Measurements from ENCODE around the gene PTPRE.

PTPRE gene

DNA sequence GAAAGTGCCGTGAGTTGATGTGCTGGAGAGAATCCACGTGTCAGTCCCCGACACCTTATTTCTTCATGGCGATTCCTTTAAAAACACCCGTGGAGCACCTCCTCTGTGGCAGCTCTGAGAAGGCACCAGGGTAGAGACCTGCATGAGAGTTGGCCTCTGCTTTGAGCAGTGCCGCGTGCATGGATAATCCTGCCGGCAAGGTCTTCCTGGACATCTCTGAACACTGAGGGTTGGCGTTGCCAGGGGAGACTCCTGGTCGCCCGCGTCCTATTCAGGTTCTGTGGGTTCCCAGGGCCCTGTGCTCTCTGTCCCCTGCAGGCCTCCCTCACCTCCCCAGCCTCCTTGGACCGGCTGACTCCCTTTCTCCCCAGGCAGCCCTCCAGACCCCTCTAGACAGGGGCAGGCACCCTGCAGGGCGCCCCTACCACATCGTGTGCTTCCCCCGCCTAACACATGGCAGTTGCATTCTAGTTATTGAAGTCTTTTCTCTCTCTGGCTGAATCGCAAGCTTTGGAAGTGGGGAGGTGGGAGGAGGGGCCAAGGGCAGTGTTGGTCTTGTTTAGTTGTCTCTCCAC is 123.7 kb downstream of the PTPRE start:
- no peak overlapping the region for H3K4me2 ChIP-seq (ENCODE audit: low read length)
- TF ChIP-seq, protein P1, sequence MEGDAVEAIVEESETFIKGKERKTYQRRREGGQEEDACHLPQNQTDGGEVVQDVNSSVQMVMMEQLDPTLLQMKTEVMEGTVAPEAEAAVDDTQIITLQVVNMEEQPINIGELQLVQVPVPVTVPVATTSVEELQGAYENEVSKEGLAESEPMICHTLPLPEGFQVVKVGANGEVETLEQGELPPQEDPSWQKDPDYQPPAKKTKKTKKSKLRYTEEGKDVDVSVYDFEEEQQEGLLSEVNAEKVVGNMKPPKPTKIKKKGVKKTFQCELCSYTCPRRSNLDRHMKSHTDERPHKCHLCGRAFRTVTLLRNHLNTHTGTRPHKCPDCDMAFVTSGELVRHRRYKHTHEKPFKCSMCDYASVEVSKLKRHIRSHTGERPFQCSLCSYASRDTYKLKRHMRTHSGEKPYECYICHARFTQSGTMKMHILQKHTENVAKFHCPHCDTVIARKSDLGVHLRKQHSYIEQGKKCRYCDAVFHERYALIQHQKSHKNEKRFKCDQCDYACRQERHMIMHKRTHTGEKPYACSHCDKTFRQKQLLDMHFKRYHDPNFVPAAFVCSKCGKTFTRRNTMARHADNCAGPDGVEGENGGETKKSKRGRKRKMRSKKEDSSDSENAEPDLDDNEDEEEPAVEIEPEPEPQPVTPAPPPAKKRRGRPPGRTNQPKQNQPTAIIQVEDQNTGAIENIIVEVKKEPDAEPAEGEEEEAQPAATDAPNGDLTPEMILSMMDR (IDR thresholded peaks at IDR 0.05; ENCODE audit: low read depth, low read length, poor library complexity, severe bottlenecking): no peak
- H3K79me2 ChIP-seq (ENCODE audit: control insufficient read depth, low read length): no peaks in the 10 kb centered on the region
- no peaks in the 10 kb centered on the region for H3K9me3 ChIP-seq (ENCODE audit: control insufficient read depth, insufficient read depth, low read length)
- no peaks in the 10 kb centered on the region for H4K20me1 ChIP-seq (ENCODE audit: control insufficient read depth, insufficient read depth, low read depth, low read length)
- no peaks in the 10 kb centered on the region for H3F3A ChIP-seq (ENCODE audit: control insufficient read depth, insufficient read depth)
- H3K4me3 ChIP-seq (ENCODE audit: low read length): no peak overlapping the region
- H3K36me3 ChIP-seq (ENCODE audit: control insufficient read depth, low read length): no peaks in the 10 kb centered on the region
- no peaks in the 10 kb centered on the region for H3K27me3 ChIP-seq (ENCODE audit: control insufficient read depth, low read length)
- H3K9me2 ChIP-seq (replicated peaks; ENCODE audit: control insufficient read depth, low read length): no peaks in the 10 kb centered on the region
- no peaks in the 10 kb centered on the region for H3K4me1 ChIP-seq (ENCODE audit: control insufficient read depth, low read length)
- no peak overlapping the region for H3K27ac ChIP-seq (ENCODE audit: low read depth, low read length)

DNA sequence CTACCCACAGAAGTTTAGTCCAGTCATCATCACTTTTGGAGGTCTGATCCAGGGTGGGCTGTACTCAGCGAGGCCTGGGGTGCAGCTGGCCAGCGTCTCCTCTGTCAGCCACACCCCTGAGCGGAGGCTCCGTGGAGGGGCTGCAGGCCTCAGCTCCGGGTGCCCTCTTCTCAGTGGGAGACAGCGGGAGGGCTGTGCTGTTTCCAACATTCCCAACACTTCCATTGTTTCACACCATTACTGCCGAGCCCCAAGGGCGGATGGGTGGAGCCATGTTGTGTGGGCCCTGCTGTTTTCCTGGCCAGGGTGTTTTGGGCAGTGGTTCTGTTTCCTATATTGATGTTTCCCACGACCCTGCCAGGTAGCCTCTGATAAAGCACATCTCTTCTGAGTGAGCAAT is 124.3 kb downstream of the PTPRE start:
- H3K27me3 ChIP-seq (ENCODE audit: control insufficient read depth, low read length): no peaks in the 10 kb centered on the region
- H3K4me2 ChIP-seq (ENCODE audit: low read length): no peak overlapping the region
- H3K4me1 ChIP-seq (ENCODE audit: control insufficient read depth, low read length): no peaks in the 10 kb centered on the region
- H3F3A ChIP-seq (ENCODE audit: control insufficient read depth, insufficient read depth): no peaks in the 10 kb centered on the region
- no peak overlapping the region for H3K4me3 ChIP-seq (ENCODE audit: low read length)
- no peak overlapping the region for H3K27ac ChIP-seq (ENCODE audit: low read depth, low read length)
- H3K9me2 ChIP-seq (replicated peaks; ENCODE audit: control insufficient read depth, low read length): no peaks in the 10 kb centered on the region
- no peaks in the 10 kb centered on the region for H3K9me3 ChIP-seq (ENCODE audit: control insufficient read depth, insufficient read depth, low read length)
- H3K79me2 ChIP-seq (ENCODE audit: control insufficient read depth, low read length): no peaks in the 10 kb centered on the region
- H4K20me1 ChIP-seq (ENCODE audit: control insufficient read depth, insufficient read depth, low read depth, low read length): no peaks in the 10 kb centered on the region
- no peaks in the 10 kb centered on the region for H3K36me3 ChIP-seq (ENCODE audit: control insufficient read depth, low read length)
- TF ChIP-seq, protein P1 (IDR thresholded peaks at IDR 0.05; ENCODE audit: low read depth, low read length, poor library complexity, severe bottlenecking): no peak
- TF ChIP-seq EZH2phosphoT487 (IDR thresholded peaks at IDR 0.05; ENCODE audit: borderline replicate concordance, low read length): no peak

DNA sequence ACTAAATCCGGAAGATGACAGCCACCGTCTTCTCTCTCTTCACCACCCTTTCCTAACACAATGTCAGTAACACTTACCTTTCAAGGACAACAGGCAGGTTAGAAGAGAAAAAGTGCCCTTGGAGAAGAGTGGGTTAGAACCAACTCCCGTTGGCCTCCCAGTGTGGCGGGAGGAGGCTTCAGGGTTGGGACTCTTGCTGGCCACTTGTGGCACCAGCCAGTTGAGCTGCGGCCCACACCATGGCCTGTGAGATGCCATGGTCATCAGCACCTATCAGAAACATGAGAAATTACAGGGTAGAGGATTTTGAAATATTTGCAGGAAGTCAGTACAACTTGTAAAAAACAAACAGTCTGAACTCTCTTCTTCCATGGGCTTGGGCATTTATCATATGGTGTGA is 125.6 kb downstream of the PTPRE start:
- H3K79me2 ChIP-seq (ENCODE audit: control insufficient read depth, low read length): no peaks in the 10 kb centered on the region
- no peaks in the 10 kb centered on the region for H3K4me1 ChIP-seq (ENCODE audit: control insufficient read depth, low read length)
- H3K4me3 ChIP-seq (ENCODE audit: low read length): no peak overlapping the region
- TF ChIP-seq, protein P1 (IDR thresholded peaks at IDR 0.05; ENCODE audit: low read depth, low read length, poor library complexity, severe bottlenecking): no peak
- no peak for TF ChIP-seq EZH2phosphoT487 (IDR thresholded peaks at IDR 0.05; ENCODE audit: borderline replicate concordance, low read length)
- no peaks in the 10 kb centered on the region for H4K20me1 ChIP-seq (ENCODE audit: control insufficient read depth, insufficient read depth, low read depth, low read length)
- no peak overlapping the region for H3K4me2 ChIP-seq (ENCODE audit: low read length)
- no peaks in the 10 kb centered on the region for H3K9me2 ChIP-seq (replicated peaks; ENCODE audit: control insufficient read depth, low read length)
- H3K27me3 ChIP-seq (ENCODE audit: control insufficient read depth, low read length): no peaks in the 10 kb centered on the region
- no peak overlapping the region for H3K27ac ChIP-seq (ENCODE audit: low read depth, low read length)
- no peaks in the 10 kb centered on the region for H3F3A ChIP-seq (ENCODE audit: control insufficient read depth, insufficient read depth)
- no peaks in the 10 kb centered on the region for H3K36me3 ChIP-seq (ENCODE audit: control insufficient read depth, low read length)
- H3K9me3 ChIP-seq (ENCODE audit: control insufficient read depth, insufficient read depth, low read length): no peaks in the 10 kb centered on the region
